WTC11 (cell line): ENCODE measurements around the gene KHK. TPM values are rescaled to one million over a fixed set of nuclear protein-coding genes. Genes with fewer than 3 reads are reported as not detected.

ENCODE experiments used
- ATAC-seq: fragments of 200-7000 bp; cut with Tn5 transposase; 2 replicates; pipeline ENCODE4 v1.10.0; 2021; ENCODE audit warnings: mild to moderate bottlenecking, moderate library complexity
- CTCF ChIA-PET: fragments of 300-600 bp; sonication (Branson Sonifier 250); formaldehyde crosslinking; loops from one replicate; lab custom pipeline; 2021; ENCODE audit warnings: antibody characterized with exemption; lab: Charles Lee
- POLR2A ChIA-PET: fragments of 350-600 bp; sonication (Branson Sonifier 250); formaldehyde crosslinking; loops from one replicate; lab custom pipeline; 2021; ENCODE audit warnings: antibody characterized with exemption; lab: Charles Lee
- DNase-seq: peaks from one replicate; pipeline ENCODE4 v3.0.0; 2021; ENCODE audit warnings: low spot score
- H3K27ac Mint-ChIP-seq: 2 replicates; pipeline ENCODE4 v1.8.0; 2021; ENCODE audit warnings: mixed read lengths
- H3K27me3 Mint-ChIP-seq: 2 replicates; pipeline ENCODE4 v1.8.0; 2021; ENCODE audit warnings: low read depth, mild to moderate bottlenecking, moderate library complexity, mixed read lengths
- H3K36me3 Mint-ChIP-seq: 2 replicates; pipeline ENCODE4 v1.8.0; 2021; ENCODE audit warnings: mixed read lengths
- H3K4me1 Mint-ChIP-seq: 2 replicates; pipeline ENCODE4 v1.8.0; 2022; ENCODE audit warnings: mixed read lengths
- H3K4me3 Mint-ChIP-seq: 2 replicates; pipeline ENCODE4 v1.8.0; 2021; ENCODE audit warnings: mild to moderate bottlenecking, moderate library complexity, mixed read lengths
- H3K9me3 Mint-ChIP-seq: 2 replicates; pipeline ENCODE4 v1.8.0; 2021; ENCODE audit warnings: mixed read lengths
- CBFB ChIP-seq: sonication (generic); formaldehyde crosslinking; IDR thresholded peaks from 2 replicates; pipeline ENCODE4 v1.8.1; 2022; ENCODE audit warnings: mild to moderate bottlenecking, low read depth, missing genetic modification reagents
- CREM ChIP-seq: sonication (generic); formaldehyde crosslinking; IDR thresholded peaks from 2 replicates; pipeline ENCODE4 v1.8.1; 2022; ENCODE audit warnings: mild to moderate bottlenecking, missing genetic modification reagents, moderate library complexity
- E2F1 ChIP-seq: sonication (generic); formaldehyde crosslinking; IDR thresholded peaks from 2 replicates; pipeline ENCODE4 v1.8.0; 2022; ENCODE audit warnings: mild to moderate bottlenecking, missing genetic modification reagents
- E2F5 ChIP-seq: sonication (generic); formaldehyde crosslinking; IDR thresholded peaks from 2 replicates; pipeline ENCODE4 v1.8.1; 2022; ENCODE audit warnings: mild to moderate bottlenecking, moderate library complexity, missing genetic modification reagents
- ESRRA ChIP-seq: sonication (generic); formaldehyde crosslinking; IDR thresholded peaks from 2 replicates; pipeline ENCODE4 v1.8.1; 2022; ENCODE audit warnings: mild to moderate bottlenecking, missing genetic modification reagents, borderline replicate concordance
- GABPB1 ChIP-seq: sonication (generic); formaldehyde crosslinking; IDR thresholded peaks from 2 replicates; pipeline ENCODE4 v1.8.1; 2023; ENCODE audit warnings: mild to moderate bottlenecking, missing genetic modification reagents
- JUN ChIP-seq: sonication (generic); formaldehyde crosslinking; IDR thresholded peaks from 2 replicates; pipeline ENCODE4 v1.8.0; 2023; ENCODE audit warnings: mild to moderate bottlenecking, missing genetic modification reagents
- MYBL2 ChIP-seq: sonication (generic); formaldehyde crosslinking; IDR thresholded peaks from 2 replicates; pipeline ENCODE4 v1.8.1; 2023; ENCODE audit warnings: mild to moderate bottlenecking, moderate library complexity, missing genetic modification reagents
- NFATC4 ChIP-seq: fragments of 250-450 bp; sonication (Bioruptor Pico); IDR thresholded peaks from 2 replicates; pipeline ENCODE4 v1.9.0; 2021; ENCODE audit warnings: mild to moderate bottlenecking
- SMAD3 ChIP-seq: sonication (generic); formaldehyde crosslinking; IDR thresholded peaks from 2 replicates; pipeline ENCODE4 v1.8.0; 2022; ENCODE audit warnings: missing genetic modification reagents, mild to moderate bottlenecking, borderline replicate concordance
- SOX15 ChIP-seq: fragments of 250-450 bp; sonication (Bioruptor Pico); IDR thresholded peaks from 2 replicates; pipeline ENCODE4 v1.9.0; 2021; ENCODE audit warnings: mild to moderate bottlenecking
- SP1 ChIP-seq: sonication (generic); formaldehyde crosslinking; conservative IDR thresholded peaks from 2 replicates; pipeline ENCODE4 v1.8.1; 2022; ENCODE audit warnings: missing genetic modification reagents
- ZBTB21 ChIP-seq: sonication (generic); formaldehyde crosslinking; IDR thresholded peaks from 2 replicates; pipeline ENCODE4 v1.8.1; 2023; ENCODE audit warnings: mild to moderate bottlenecking, missing genetic modification reagents, borderline replicate concordance
- ZNF232 ChIP-seq: sonication (generic); formaldehyde crosslinking; IDR thresholded peaks from 2 replicates; pipeline ENCODE4 v1.8.0; 2022; ENCODE audit warnings: mild to moderate bottlenecking, missing genetic modification reagents
- ZNF416 ChIP-seq: fragments of 250-450 bp; sonication (Bioruptor Pico); IDR thresholded peaks from 2 replicates; pipeline ENCODE4 v1.9.0; 2021; ENCODE audit warnings: mild to moderate bottlenecking, inconsistent platforms
- total RNA-seq: library from RNA; stranded (reverse); gene quantifications from 3 replicates; pipeline ENCODE4 v1.2.3, GENCODE V29; 2021
- TF ChIP-seq, protein P1 (sequence below): sonication (generic); formaldehyde crosslinking; IDR thresholded peaks from 2 replicates; pipeline ENCODE4 v1.8.1; 2023; ENCODE audit warnings: mild to moderate bottlenecking, moderate library complexity, missing genetic modification reagents
- TF ChIP-seq, protein P2 (sequence below): sonication (generic); formaldehyde crosslinking; IDR thresholded peaks from 2 replicates; pipeline ENCODE4 v1.8.0; 2023; ENCODE audit warnings: missing genetic modification reagents, mild to moderate bottlenecking, borderline replicate concordance
- TF ChIP-seq, protein P3 (sequence below): sonication (generic); formaldehyde crosslinking; IDR thresholded peaks from 2 replicates; pipeline ENCODE4 v1.8.0; 2022; ENCODE audit warnings: mild to moderate bottlenecking, missing genetic modification reagents

KHK gene
- total RNA-seq, 1 experiment from 2014 or later = 17.4 TPM

- TF ChIP-seq E2F1 (CRISPR knock-in tag) = 0 out of 2 replicates have a peak, but pooled peaks have one; percentile 62
- TF ChIP-seq NFATC4 (CRISPR knock-in tag) = no peak
- no peak for TF ChIP-seq SMAD3
- peak; percentile 51; the same call in 1 of the 2 replicates for TF ChIP-seq ESRRA (CRISPR knock-in tag)
- TF ChIP-seq GABPB1 (CRISPR knock-in tag) = peak; percentile 27; the same call in 1 of the 2 replicates
- 0 out of 2 replicates have a peak, but pooled peaks have one; percentile 65 for TF ChIP-seq CBFB (CRISPR knock-in tag)
- no peak for TF ChIP-seq SOX15 (CRISPR knock-in tag)
- TF ChIP-seq SP1 (CRISPR knock-in tag) = peak; percentile 90
- TF ChIP-seq, protein P1, sequence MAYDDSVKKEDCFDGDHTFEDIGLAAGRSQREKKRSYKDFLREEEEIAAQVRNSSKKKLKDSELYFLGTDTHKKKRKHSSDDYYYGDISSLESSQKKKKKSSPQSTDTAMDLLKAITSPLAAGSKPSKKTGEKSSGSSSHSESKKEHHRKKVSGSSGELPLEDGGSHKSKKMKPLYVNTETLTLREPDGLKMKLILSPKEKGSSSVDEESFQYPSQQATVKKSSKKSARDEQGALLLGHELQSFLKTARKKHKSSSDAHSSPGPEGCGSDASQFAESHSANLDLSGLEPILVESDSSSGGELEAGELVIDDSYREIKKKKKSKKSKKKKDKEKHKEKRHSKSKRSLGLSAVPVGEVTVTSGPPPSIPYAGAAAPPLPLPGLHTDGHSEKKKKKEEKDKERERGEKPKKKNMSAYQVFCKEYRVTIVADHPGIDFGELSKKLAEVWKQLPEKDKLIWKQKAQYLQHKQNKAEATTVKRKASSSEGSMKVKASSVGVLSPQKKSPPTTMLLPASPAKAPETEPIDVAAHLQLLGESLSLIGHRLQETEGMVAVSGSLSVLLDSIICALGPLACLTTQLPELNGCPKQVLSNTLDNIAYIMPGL (CRISPR knock-in tag) = 0 out of 2 replicates have a peak, but pooled peaks have one; percentile 55
- TF ChIP-seq ZNF416 = 0 out of 2 replicates have a peak, but pooled peaks have one; percentile 28
- TF ChIP-seq, protein P2, sequence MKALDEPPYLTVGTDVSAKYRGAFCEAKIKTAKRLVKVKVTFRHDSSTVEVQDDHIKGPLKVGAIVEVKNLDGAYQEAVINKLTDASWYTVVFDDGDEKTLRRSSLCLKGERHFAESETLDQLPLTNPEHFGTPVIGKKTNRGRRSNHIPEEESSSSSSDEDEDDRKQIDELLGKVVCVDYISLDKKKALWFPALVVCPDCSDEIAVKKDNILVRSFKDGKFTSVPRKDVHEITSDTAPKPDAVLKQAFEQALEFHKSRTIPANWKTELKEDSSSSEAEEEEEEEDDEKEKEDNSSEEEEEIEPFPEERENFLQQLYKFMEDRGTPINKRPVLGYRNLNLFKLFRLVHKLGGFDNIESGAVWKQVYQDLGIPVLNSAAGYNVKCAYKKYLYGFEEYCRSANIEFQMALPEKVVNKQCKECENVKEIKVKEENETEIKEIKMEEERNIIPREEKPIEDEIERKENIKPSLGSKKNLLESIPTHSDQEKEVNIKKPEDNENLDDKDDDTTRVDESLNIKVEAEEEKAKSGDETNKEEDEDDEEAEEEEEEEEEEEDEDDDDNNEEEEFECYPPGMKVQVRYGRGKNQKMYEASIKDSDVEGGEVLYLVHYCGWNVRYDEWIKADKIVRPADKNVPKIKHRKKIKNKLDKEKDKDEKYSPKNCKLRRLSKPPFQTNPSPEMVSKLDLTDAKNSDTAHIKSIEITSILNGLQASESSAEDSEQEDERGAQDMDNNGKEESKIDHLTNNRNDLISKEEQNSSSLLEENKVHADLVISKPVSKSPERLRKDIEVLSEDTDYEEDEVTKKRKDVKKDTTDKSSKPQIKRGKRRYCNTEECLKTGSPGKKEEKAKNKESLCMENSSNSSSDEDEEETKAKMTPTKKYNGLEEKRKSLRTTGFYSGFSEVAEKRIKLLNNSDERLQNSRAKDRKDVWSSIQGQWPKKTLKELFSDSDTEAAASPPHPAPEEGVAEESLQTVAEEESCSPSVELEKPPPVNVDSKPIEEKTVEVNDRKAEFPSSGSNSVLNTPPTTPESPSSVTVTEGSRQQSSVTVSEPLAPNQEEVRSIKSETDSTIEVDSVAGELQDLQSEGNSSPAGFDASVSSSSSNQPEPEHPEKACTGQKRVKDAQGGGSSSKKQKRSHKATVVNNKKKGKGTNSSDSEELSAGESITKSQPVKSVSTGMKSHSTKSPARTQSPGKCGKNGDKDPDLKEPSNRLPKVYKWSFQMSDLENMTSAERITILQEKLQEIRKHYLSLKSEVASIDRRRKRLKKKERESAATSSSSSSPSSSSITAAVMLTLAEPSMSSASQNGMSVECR = 0 out of 2 replicates have a peak, but pooled peaks have one; percentile 29
- TF ChIP-seq E2F5 (CRISPR knock-in tag) = peak; percentile 84; the same call in 1 of the 2 replicates
- TF ChIP-seq, protein P3, sequence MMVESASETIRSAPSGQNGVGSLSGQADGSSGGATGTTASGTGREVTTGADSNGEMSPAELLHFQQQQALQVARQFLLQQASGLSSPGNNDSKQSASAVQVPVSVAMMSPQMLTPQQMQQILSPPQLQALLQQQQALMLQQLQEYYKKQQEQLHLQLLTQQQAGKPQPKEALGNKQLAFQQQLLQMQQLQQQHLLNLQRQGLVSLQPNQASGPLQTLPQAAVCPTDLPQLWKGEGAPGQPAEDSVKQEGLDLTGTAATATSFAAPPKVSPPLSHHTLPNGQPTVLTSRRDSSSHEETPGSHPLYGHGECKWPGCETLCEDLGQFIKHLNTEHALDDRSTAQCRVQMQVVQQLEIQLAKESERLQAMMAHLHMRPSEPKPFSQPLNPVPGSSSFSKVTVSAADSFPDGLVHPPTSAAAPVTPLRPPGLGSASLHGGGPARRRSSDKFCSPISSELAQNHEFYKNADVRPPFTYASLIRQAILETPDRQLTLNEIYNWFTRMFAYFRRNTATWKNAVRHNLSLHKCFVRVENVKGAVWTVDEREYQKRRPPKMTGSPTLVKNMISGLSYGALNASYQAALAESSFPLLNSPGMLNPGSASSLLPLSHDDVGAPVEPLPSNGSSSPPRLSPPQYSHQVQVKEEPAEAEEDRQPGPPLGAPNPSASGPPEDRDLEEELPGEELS = peak; percentile 66; the same call in 1 of the 2 replicates
- TF ChIP-seq ZNF232 (CRISPR knock-in tag) = peak; percentile 79
- no peak for TF ChIP-seq JUN (CRISPR knock-in tag)
- TF ChIP-seq ZBTB21 (CRISPR knock-in tag) = peak; percentile 89; the same call in 1 of the 2 replicates
- peak; percentile 85; the same call in 1 of the 2 replicates for TF ChIP-seq CREM (CRISPR knock-in tag)
- 0 out of 2 replicates have a peak, but pooled peaks have one; percentile 24 for TF ChIP-seq MYBL2 (CRISPR knock-in tag)
- H3K27me3 Mint-ChIP-seq = peaks cover 3% of the 10 kb centered on the region
- H3K4me3 Mint-ChIP-seq = peak within 1 kb of the TSS; percentile 98
- peak; percentile 89 for ATAC-seq
- POLR2A ChIA-PET = interaction anchor here (0.6 to 3.2 kb wide), 13 partner anchors 9 to 165 kb away, joined by 3 to 27 read pairs (median 4); partner anchors contain the start of genes AGBL5, KHK, SLC5A6 and TMEM214
- CTCF ChIA-PET = interaction anchor here (0.9 to 4.5 kb wide), 14 partner anchors 10 to 225 kb away, joined by 3 to 50 read pairs (median 7); partner anchors contain the start of genes AGBL5, KHK and PREB
- H3K4me1 Mint-ChIP-seq = peaks cover 11% of the 10 kb centered on the region
- H3K27ac Mint-ChIP-seq = peak within 1 kb of the TSS; percentile 90
- peak; percentile 90 for DNase-seq
- H3K36me3 Mint-ChIP-seq = peaks cover 29% of the 10 kb centered on the region
- H3K9me3 Mint-ChIP-seq = no peaks in the 10 kb centered on the region
These were observed 15.1 kb upstream of the KHK start, which contains the start of gene OST4 for GRCh38 chr2:27071277-27071989. OST4 (minus strand) TSS chr2:27071654.
